GM10248 (cell line): ENCODE data around the gene ABCG1.

Experiments used
- CTCF ChIA-PET: fragments of 300-600 bp; sonication (Branson Sonifier 250); formaldehyde crosslinking; extraction: SDS; loops from one replicate; lab custom pipeline; 2021; ENCODE audit warnings: antibody characterized with exemption; lab: Yijun Ruan, JAX
- POLR2A ChIA-PET: fragments of 350-650 bp; sonication (Branson Sonifier 250); formaldehyde crosslinking; extraction: SDS; loops from one replicate; lab custom pipeline; 2020; ENCODE audit warnings: antibody characterized with exemption; lab: Yijun Ruan, JAX
- DNase-seq: peaks from one replicate; pipeline ENCODE4 v3.0.0; 2012; ENCODE audit errors: extremely low spot score
- TF ChIP-seq, protein P1 (sequence below): IDR thresholded peaks from 2 replicates; pipeline ENCODE4 v1.5.1; 2012; ENCODE audit warnings: mild to moderate bottlenecking, low read depth; ENCODE audit errors: extremely low read depth, missing control alignments, control extremely low read depth

The ABCG1 gene

DNA sequence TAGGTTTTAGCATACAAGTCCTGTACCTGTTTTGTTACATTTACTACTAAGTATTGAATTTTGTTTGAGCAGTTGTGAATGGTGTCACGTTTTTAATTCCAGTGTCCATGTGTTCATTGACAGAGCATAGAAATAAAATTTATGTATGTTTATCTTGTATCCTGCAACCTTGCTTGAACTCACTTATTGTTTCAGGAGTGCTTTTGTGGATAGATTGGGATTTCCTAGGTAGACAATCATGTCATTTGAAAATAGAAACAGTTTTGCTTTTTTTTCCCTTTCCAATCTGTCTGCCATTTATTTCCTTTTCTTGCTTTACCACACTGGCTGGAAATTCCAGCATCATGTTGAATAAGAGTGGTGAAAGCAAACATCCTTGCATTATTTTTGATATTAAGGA is 15.0 kb upstream of the ABCG1 start:
- DNase-seq, result no peak
- CTCF ChIA-PET, result no interaction called here
- POLR2A ChIA-PET, result no interaction called here
- TF ChIP-seq, protein P1, sequence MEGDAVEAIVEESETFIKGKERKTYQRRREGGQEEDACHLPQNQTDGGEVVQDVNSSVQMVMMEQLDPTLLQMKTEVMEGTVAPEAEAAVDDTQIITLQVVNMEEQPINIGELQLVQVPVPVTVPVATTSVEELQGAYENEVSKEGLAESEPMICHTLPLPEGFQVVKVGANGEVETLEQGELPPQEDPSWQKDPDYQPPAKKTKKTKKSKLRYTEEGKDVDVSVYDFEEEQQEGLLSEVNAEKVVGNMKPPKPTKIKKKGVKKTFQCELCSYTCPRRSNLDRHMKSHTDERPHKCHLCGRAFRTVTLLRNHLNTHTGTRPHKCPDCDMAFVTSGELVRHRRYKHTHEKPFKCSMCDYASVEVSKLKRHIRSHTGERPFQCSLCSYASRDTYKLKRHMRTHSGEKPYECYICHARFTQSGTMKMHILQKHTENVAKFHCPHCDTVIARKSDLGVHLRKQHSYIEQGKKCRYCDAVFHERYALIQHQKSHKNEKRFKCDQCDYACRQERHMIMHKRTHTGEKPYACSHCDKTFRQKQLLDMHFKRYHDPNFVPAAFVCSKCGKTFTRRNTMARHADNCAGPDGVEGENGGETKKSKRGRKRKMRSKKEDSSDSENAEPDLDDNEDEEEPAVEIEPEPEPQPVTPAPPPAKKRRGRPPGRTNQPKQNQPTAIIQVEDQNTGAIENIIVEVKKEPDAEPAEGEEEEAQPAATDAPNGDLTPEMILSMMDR, result no peak

DNA sequence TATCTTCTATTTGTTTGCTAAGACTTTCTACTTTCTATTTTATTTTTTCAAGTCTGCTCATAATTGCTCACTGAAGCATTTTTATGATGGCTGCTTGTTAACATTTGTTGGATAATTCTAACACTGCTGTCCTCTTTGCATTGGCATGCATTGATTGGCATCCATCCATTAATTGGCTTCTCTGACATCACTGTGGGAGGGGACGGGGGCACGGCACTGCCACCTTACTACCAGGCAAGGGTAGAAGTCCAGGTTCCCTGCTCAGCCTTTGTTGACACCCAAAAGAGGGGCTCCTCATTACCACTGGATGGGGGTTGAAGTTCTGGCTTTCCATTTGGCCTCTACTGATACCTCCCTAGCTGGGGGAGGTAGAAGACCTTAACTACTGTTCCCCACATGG is 11.5 kb upstream of the ABCG1 start:
- TF ChIP-seq, protein P1, result no peak
- POLR2A ChIA-PET, result no interaction called here
- CTCF ChIA-PET, result no interaction called here
- no peak for DNase-seq

DNA sequence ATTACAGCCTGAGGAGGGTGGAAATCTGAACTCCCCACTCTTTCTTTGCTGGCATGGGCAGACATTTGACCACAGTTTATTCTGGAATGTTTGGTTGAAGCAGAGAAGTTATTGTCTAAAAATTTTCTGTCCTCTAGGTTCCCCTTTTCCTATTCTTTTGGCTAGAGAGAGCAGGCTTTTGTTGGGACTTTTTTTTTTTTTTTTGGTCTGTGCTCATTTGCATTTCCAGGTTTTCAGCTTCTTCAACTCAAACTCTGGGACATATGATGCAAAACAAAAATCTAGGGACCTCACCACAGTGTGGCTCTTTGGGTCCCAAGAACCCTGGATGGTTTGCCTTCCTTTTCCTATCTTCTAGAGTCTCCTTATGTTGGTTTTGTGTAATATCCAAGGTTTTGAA is 10.9 kb upstream of the ABCG1 start:
- DNase-seq, result no peak
- TF ChIP-seq, protein P1, result no peak
- ChIA-PET POLR2A (no interaction called here), CTCF (no interaction called here)

DNA sequence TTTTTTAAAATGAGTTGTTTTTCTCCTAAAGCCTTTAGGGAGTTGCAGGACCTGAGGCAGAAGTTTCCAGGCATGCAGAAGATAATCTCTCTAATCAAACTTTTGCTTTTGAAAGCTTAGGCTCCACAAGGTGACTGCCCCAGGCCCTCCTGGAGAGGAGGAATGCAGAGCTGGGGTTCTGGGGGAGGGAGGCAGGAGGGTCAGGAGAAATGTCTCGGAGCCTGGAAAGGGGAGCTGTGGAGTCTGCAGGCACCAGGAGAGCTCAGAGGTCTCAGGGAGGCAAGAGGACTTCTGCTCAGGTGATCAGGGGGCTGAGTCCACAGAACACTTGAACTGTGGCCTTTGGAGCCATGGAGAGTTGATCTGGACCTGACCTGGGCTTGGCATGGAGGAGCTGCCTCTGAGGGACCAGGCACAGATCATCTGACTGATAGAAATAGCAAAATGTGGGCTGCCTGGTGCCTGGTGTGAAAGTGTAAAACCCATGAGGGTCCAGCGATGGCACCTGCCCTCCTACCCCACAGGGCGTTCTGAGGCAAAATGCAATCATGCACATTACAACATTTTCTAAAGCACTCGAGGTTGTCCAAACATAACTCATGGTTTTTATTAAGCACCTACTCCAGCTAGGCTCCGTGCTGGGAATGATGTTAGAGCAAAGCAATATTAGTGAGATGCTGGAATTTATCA is 10.0 kb upstream of the ABCG1 start:
- TF ChIP-seq, protein P1, result no peak
- DNase-seq, result no peak
- ChIA-PET POLR2A (no interaction called here), CTCF (interaction anchor here (1.0 to 1.4 kb wide), 3 partner anchors 30 to 92 kb away, joined by 3 to 5 read pairs (median 3); no protein-coding TSS in a partner anchor)

DNA sequence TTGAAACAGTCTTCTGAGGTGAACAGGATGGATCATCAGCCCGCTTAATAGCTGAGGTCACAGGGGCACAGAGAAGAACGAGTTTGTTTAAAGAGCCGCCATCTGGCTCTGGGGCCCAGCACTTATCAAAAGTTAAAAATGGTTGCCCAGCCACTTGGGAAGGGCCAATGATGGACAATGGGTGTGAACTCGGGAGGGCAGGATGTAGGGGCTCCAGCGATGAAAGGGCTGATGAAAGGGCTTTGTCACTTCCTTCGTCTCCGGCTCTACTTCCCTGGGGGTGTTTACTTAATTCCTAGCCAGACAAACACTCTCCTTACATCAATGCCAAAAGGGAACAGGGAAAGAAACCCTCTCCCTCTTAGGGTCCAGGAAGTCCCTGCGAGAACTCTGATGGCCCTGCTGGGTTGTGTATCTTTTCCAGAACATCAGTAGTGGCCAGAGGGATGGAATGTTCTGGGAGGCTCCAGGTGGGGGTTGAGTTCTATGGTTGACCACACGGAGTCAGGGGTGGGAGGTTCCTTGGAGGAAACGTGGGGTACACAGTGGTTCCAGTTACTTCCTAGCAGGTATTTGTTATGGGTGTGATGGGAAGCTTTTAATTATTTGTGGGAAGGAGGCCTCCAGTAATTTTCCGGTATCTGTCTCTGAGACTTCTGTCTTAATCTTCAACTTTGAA is 9.0 kb upstream of the ABCG1 start:
- DNase-seq, result no peak
- ChIA-PET POLR2A (no interaction called here), CTCF (interaction anchor here (1.0 to 1.4 kb wide), 4 partner anchors 9 to 93 kb away, joined by 3 to 5 read pairs (median 4); no protein-coding TSS in a partner anchor)
- TF ChIP-seq, protein P1, result no peak

DNA sequence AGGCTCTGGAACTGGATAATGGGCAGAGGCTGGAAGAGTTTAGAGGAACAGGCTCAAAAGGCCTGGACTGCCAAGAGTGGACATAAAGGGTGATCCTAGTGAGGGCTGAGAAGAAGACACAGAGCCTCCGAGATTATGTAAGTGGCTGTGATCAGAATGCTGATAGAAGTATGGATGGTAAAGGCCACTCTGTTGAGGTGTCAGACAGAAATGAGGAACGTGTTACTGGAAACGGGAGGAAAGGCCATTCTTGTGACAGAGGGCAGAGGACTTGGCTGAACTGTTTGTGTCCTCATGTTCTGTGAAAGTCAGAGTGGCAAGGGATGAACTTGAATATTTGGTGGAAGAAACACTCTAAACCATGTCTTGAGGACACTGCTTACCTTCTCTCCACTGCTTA is 6.7 kb upstream of the ABCG1 start:
- TF ChIP-seq, protein P1, result no peak
- ChIA-PET POLR2A (no interaction called here), CTCF (no interaction called here)
- DNase-seq, result no peak
